NCI-H446 (cell line): Measurements from ENCODE around the gene HBQ1.
"Not testable (repeated sequence)": the region's sequence is repeated elsewhere in the genome, so short reads cannot be mapped to it uniquely, and the experiment has no call there.

Experiments used
- DNase-seq, 2 experiments: peaks; one replicate each; lab custom pipeline; 2025; lab: John Stamatoyannopoulos, UW

Gene HBQ1

DNA sequence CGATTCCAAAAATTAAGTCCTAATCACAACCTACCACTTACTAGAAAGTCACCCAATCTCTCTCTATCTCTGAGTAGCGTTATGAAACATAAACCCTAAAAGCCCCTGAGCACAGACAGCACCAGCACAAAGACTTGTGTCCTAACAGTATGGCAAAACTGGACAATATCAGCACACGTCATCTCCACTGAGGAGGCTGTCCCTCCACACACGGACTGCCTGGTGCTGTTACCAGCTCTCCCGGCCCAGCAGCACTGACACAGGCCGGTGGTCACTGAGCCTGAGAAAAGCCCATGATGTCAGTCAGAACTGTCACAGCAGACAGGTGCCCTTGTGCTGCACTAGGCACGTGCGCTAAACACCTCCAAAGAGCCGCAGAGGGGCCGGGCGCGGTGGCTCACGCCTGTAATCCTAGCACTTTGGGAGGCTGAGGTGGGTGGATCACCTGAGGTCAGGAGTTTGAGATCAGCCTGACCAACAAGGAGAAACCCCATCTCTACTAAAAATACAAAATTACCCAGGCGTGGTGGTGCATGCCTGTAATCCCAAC is 31.4 kb downstream of the HBQ1 start:
- not testable (repeated sequence) for DNase-seq

DNA sequence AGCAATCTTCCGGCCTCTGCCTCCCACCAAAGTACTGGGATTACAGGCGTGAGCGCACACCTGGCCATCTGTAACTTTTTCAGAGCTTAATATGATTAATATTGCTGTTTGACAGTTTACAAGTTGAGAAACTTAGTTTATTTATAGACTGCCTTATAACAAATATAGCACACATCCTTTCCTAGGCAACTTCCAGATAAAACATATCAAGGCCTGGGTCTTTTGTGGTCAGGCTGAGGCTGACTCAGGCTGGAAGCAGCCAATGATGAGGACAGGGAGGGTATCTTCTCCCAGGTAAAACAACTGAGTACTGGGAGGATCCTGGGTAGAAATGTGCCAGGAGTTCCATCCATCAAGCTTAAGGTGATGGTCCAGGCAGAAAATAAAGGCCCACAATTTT is 32.7 kb downstream of the HBQ1 start:
- no peak for DNase-seq

DNA sequence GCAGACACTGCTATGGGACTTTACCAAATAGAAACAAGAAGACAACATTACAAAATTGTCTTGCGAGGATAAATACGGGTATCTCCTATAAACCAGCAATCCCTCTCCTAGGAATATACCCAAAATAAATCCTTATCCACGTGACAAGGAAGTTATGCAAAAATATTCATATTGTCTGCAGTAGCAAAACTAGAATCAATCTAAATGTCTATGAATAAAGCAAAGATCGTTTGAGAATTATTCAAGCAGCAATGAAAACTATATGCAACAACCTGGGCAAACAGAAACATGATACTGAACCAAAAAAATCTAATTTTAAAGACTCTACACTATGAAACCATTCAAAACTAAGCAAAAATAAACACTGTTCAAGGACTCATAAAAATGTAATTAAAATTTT is 39.8 kb downstream of the HBQ1 start:
- no peak for DNase-seq

- DNase-seq = peak in 1 of 2 experiments; percentile 37
These were observed 48.0 kb downstream of the HBQ1 start for GRCh38 chr16:228151-228851.

- peak; percentile 62 to 89 for DNase-seq
These were observed 48.8 kb downstream of the HBQ1 start, which contains the start of gene LUC7L for GRCh38 chr16:228852-229730. Gene LUC7L (minus strand): TSS chr16:229449. CDS start chr16:229339, 110 bp downstream.

- no peak for DNase-seq
These were observed 49.5 kb downstream of the HBQ1 start for GRCh38 chr16:229731-230281.

GRCh38 chr16:230351-230750 is 50.1 kb downstream of the HBQ1 start:
- not testable (repeated sequence) for DNase-seq
